ENCODE data around the gene QSOX2.

The QSOX2 gene

GRCh38 chr9:136255896-136256890, 10.6 kb upstream of the QSOX2 start:
- TF ChIP-seq POLR2AphosphoS5 (IDR thresholded peaks at IDR 0.05; ENCODE audit: low read depth, low read length) (no peak), REST (IDR thresholded peaks at IDR 0.05; ENCODE audit: insufficient read depth in 1 of 2, low read depth in 2 of 2, low read length in 2 of 2) (no peak)

GRCh38 chr9:136255166-136255538, 9.5 kb upstream of the QSOX2 start:
- no peak for TF ChIP-seq FOXP2 (optimal IDR thresholded peaks at IDR 0.05; ENCODE audit: borderline replicate concordance, extremely low read depth, extremely low read length, insufficient read depth)
- no peak for TF ChIP-seq POLR2AphosphoS5 (IDR thresholded peaks at IDR 0.05; ENCODE audit: low read depth, low read length)
- TF ChIP-seq TAF1 (IDR thresholded peaks at IDR 0.05; ENCODE audit: borderline replicate concordance, insufficient read depth, low read length) = no peak
- TF ChIP-seq REST (IDR thresholded peaks at IDR 0.05; ENCODE audit: insufficient read depth in 1 of 2, low read depth in 2 of 2, low read length in 2 of 2) = no peak
- no peak for TF ChIP-seq SIN3A (IDR thresholded peaks at IDR 0.05; ENCODE audit: borderline replicate concordance, insufficient read depth, low read length)

GRCh38 chr9:136254381-136255165, 9.0 kb upstream of the QSOX2 start:
- TF ChIP-seq REST (IDR thresholded peaks at IDR 0.05; ENCODE audit: insufficient read depth in 1 of 2, low read depth in 2 of 2, low read length in 2 of 2) = no peak
- TF ChIP-seq FOXP2 (optimal IDR thresholded peaks at IDR 0.05; ENCODE audit: borderline replicate concordance, extremely low read depth, extremely low read length, insufficient read depth) = no peak
- no peak for TF ChIP-seq TAF1 (IDR thresholded peaks at IDR 0.05; ENCODE audit: borderline replicate concordance, insufficient read depth, low read length)
- TF ChIP-seq POLR2AphosphoS5 (IDR thresholded peaks at IDR 0.05; ENCODE audit: low read depth, low read length) = no peak
- TF ChIP-seq SIN3A (IDR thresholded peaks at IDR 0.05; ENCODE audit: borderline replicate concordance, insufficient read depth, low read length) = no peak

- TF ChIP-seq SIN3A (IDR thresholded peaks at IDR 0.05; ENCODE audit: borderline replicate concordance, insufficient read depth, low read length) (no peak), TAF1 (IDR thresholded peaks at IDR 0.05; ENCODE audit: borderline replicate concordance, insufficient read depth, low read length) (no peak), FOXP2 (optimal IDR thresholded peaks at IDR 0.05; ENCODE audit: borderline replicate concordance, extremely low read depth, extremely low read length, insufficient read depth) (no peak), REST (IDR thresholded peaks at IDR 0.05; ENCODE audit: insufficient read depth in 1 of 2, low read depth in 2 of 2, low read length in 2 of 2) (no peak), POLR2AphosphoS5 (IDR thresholded peaks at IDR 0.05; ENCODE audit: low read depth, low read length) (no peak)
These were observed 7.9 kb upstream of the QSOX2 start for GRCh38 chr9:136253246-136254130.

Data from PFSK-1 (cell line).